GM23338 (cell line): ENCODE measurements around the gene SMYD3. TPM values are rescaled to one million over a fixed set of nuclear protein-coding genes. Genes with fewer than 3 reads are reported as not detected.

Experiments
- ATAC-seq: fragments of 200-7000 bp; cut with Tn5 transposase; 3 replicates; pipeline ENCODE4 v1.9.1; 2020
- DNase-seq: peaks from one replicate; pipeline ENCODE4 v3.0.0-alpha.2; 2015; ENCODE audit warnings: low spot score
- H2AFZ ChIP-seq: fragments of 200-600 bp; sonication (generic); 2 replicates; pipeline ENCODE4 v1.8.0; 2016; ENCODE audit warnings: antibody characterized with exemption, mild to moderate bottlenecking, moderate library complexity
- H3F3A ChIP-seq: fragments of 200-600 bp; sonication (generic); replicated peaks from 2 replicates; pipeline ENCODE4 v1.8.0; 2017; ENCODE audit warnings: antibody characterized with exemption, mixed run types, low read depth
- H3K27ac ChIP-seq: fragments of 200-600 bp; sonication (generic); 2 replicates; pipeline ENCODE4 v1.6.1; 2016; ENCODE audit warnings: low read depth
- H3K27me3 ChIP-seq: fragments of 200-600 bp; sonication (generic); 2 replicates; pipeline ENCODE4 v1.8.0; 2016; ENCODE audit warnings: mild to moderate bottlenecking, mixed run types, moderate library complexity; ENCODE audit not compliant: insufficient read depth
- H3K36me3 ChIP-seq: fragments of 200-600 bp; sonication (generic); 2 replicates; pipeline ENCODE4 v1.8.0; 2016; ENCODE audit warnings: mild to moderate bottlenecking; ENCODE audit not compliant: insufficient read depth
- H3K4me1 ChIP-seq: fragments of 200-600 bp; sonication (generic); 2 replicates; pipeline ENCODE4 v1.8.0; 2016; ENCODE audit warnings: mild to moderate bottlenecking, moderate library complexity; ENCODE audit not compliant: insufficient read depth
- H3K4me2 ChIP-seq: fragments of 200-600 bp; sonication (generic); 2 replicates; pipeline ENCODE4 v1.7.1; 2017; ENCODE audit warnings: mixed run types
- H3K4me3 ChIP-seq: fragments of 200-600 bp; sonication (generic); 2 replicates; pipeline ENCODE4 v1.6.1; 2016; ENCODE audit warnings: mixed run types
- H3K79me2 ChIP-seq: fragments of 200-600 bp; sonication (generic); replicated peaks from 2 replicates; pipeline ENCODE4 v1.8.0; 2017; ENCODE audit warnings: mild to moderate bottlenecking; ENCODE audit not compliant: insufficient read depth
- H3K9me2 ChIP-seq: fragments of 200-600 bp; sonication (generic); 2 replicates; pipeline ENCODE4 v1.8.0; 2017; ENCODE audit not compliant: insufficient read depth
- H4K20me1 ChIP-seq: fragments of 200-600 bp; sonication (generic); replicated peaks from 2 replicates; pipeline ENCODE4 v1.8.0; 2017; ENCODE audit warnings: mild to moderate bottlenecking; ENCODE audit not compliant: insufficient read depth
- H3K27ac Mint-ChIP-seq: 2 replicates; pipeline ENCODE4 v1.8.0; 2020; ENCODE audit warnings: inconsistent platforms, mild to moderate bottlenecking, moderate library complexity, mixed read lengths
- H3K27me3 Mint-ChIP-seq: 3 replicates; pipeline ENCODE4 v1.8.0; 2022; ENCODE audit warnings: low read depth, mild to moderate bottlenecking, moderate library complexity, mixed read lengths, inconsistent platforms; ENCODE audit not compliant: insufficient read depth, poor library complexity
- H3K36me3 Mint-ChIP-seq: 3 replicates; pipeline ENCODE4 v1.8.0; 2021; ENCODE audit warnings: low read depth, mild to moderate bottlenecking, inconsistent platforms, moderate library complexity, mixed read lengths
- H3K4me1 Mint-ChIP-seq: 3 replicates; pipeline ENCODE4 v1.8.0; 2020; ENCODE audit warnings: mild to moderate bottlenecking, inconsistent platforms, mixed read lengths
- H3K4me3 Mint-ChIP-seq: 3 replicates; pipeline ENCODE4 v1.8.0; 2021; ENCODE audit warnings: moderate library complexity, mild to moderate bottlenecking, inconsistent platforms, mixed read lengths
- H3K9me3 Mint-ChIP-seq: 3 replicates; pipeline ENCODE4 v1.8.0; 2020; ENCODE audit warnings: moderate library complexity, mild to moderate bottlenecking, inconsistent platforms, mixed read lengths
- EZH2 ChIP-seq: fragments of 200-600 bp; sonication (generic); IDR thresholded peaks from one replicate; pipeline ENCODE4 v1.8.0; 2017; ENCODE audit warnings: antibody characterized with exemption, mild to moderate bottlenecking, low read depth; ENCODE audit not compliant: unreplicated experiment
- EZH2phosphoT487 ChIP-seq: fragments of 200-600 bp; sonication (generic); IDR thresholded peaks from one replicate; pipeline ENCODE4 v1.8.1; 2018; ENCODE audit warnings: antibody characterized with exemption; ENCODE audit not compliant: unreplicated experiment
- JUNB ChIP-seq: IDR thresholded peaks from one replicate; pipeline ENCODE4 v1.6.1; 2016; ENCODE audit warnings: antibody characterized with exemption; ENCODE audit not compliant: unreplicated experiment
- NANOG ChIP-seq: IDR thresholded peaks from 2 replicates; pipeline ENCODE4 v1.6.1; 2016; ENCODE audit warnings: antibody characterized with exemption, borderline replicate concordance
- STAT1 ChIP-seq: IDR thresholded peaks from one replicate; pipeline ENCODE4 v1.6.1; 2016; ENCODE audit warnings: antibody characterized with exemption; ENCODE audit not compliant: unreplicated experiment
- ZNF114 ChIP-seq: fragments of 250-450 bp; sonication (Bioruptor Pico); IDR thresholded peaks from 2 replicates; pipeline ENCODE4 v1.5.0; 2020; ENCODE audit warnings: mild to moderate bottlenecking, moderate library complexity
- ZNF331 ChIP-seq: fragments of 250-450 bp; sonication (Bioruptor Pico); IDR thresholded peaks from 2 replicates; pipeline ENCODE4 v1.5.0; 2020; ENCODE audit warnings: low read depth, mild to moderate bottlenecking, moderate library complexity
- polyA plus RNA-seq: library from polyadenylated mRNA; unstranded; fragments of >200 nt; fragmentation: Nextera tagmentation; extraction: Ambion mirVana; gene quantifications from 2 replicates; pipeline ENCODE4 v1.2.1, GENCODE V29; 2016
- total RNA-seq: library from RNA; depleted of rRNA; stranded (reverse); fragments of >200 nt; shearing (Covaris generic); gene quantifications from 2 replicates; pipeline ENCODE4 v1.2.3, GENCODE V29; 2014
- TF ChIP-seq, protein P1 (sequence below): fragments of 250-450 bp; sonication (Bioruptor Pico); IDR thresholded peaks from 2 replicates; pipeline ENCODE4 v1.5.0; 2020; ENCODE audit warnings: mild to moderate bottlenecking, moderate library complexity
- TF ChIP-seq, protein P2 (sequence below), 2 experiments: fragments of 200-600 bp in 1 of 2; sonication (generic) in 1 of 2; conservative IDR thresholded peaks; 2 replicates each; pipeline versions ENCODE4 v1.5.1 to v1.6.1; 2016 to 2017; ENCODE audit warnings: antibody characterized with exemption in 2 of 2, low read depth in 2 of 2, mild to moderate bottlenecking in 2 of 2, moderate library complexity in 1 of 2

The SMYD3 gene
- total and polyA plus RNA-seq, 2 experiments from 2014 or later: 31.8 to 34.4 TPM

DNA sequence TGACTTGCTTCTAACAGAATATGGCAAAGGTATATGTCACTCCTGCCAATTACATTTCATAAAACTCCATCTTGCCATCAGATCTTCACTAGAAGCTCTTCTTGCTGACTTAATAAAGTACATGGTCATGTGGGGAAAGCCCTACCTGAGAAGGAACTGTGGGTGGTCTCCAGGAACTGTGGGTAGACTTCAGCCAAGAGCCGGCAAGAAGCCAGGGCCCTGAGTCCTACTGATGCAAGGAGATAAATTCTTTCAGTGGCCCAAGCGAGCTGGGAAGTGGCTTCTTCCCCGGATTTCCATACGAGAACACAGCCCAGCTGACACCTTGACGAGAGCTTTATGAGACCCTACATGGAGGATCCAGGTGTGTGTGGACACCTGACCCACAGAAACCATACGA is 228.7 kb downstream of the SMYD3 start:
- no peaks in the 10 kb centered on the region for H3K27me3 ChIP-seq
- no peaks in the 10 kb centered on the region for H3K36me3 Mint-ChIP-seq
- no peaks in the 10 kb centered on the region for H3K9me3 Mint-ChIP-seq
- peaks cover 2% of the 10 kb centered on the region; the same call in 2 of the 3 replicates for H3K4me1 Mint-ChIP-seq
- no peaks in the 10 kb centered on the region for H3K27me3 Mint-ChIP-seq
- H3K4me3 Mint-ChIP-seq: no peak overlapping the region
- H3K4me3 ChIP-seq: no peak overlapping the region
- H3K27ac ChIP-seq: no peak overlapping the region
- no peaks in the 10 kb centered on the region for H3K36me3 ChIP-seq
- no peak for DNase-seq
- no peaks in the 10 kb centered on the region for H3K9me2 ChIP-seq
- no peaks in the 10 kb centered on the region for H3K79me2 ChIP-seq
- no peak overlapping the region for H2AFZ ChIP-seq
- no peak for ATAC-seq
- no peaks in the 10 kb centered on the region for H4K20me1 ChIP-seq
- no peak overlapping the region for H3K4me2 ChIP-seq
- no peak for TF ChIP-seq ZNF114 (CRISPR knock-in tag)
- no peak for TF ChIP-seq NANOG
- TF ChIP-seq STAT1: no peak
- TF ChIP-seq, protein P1, sequence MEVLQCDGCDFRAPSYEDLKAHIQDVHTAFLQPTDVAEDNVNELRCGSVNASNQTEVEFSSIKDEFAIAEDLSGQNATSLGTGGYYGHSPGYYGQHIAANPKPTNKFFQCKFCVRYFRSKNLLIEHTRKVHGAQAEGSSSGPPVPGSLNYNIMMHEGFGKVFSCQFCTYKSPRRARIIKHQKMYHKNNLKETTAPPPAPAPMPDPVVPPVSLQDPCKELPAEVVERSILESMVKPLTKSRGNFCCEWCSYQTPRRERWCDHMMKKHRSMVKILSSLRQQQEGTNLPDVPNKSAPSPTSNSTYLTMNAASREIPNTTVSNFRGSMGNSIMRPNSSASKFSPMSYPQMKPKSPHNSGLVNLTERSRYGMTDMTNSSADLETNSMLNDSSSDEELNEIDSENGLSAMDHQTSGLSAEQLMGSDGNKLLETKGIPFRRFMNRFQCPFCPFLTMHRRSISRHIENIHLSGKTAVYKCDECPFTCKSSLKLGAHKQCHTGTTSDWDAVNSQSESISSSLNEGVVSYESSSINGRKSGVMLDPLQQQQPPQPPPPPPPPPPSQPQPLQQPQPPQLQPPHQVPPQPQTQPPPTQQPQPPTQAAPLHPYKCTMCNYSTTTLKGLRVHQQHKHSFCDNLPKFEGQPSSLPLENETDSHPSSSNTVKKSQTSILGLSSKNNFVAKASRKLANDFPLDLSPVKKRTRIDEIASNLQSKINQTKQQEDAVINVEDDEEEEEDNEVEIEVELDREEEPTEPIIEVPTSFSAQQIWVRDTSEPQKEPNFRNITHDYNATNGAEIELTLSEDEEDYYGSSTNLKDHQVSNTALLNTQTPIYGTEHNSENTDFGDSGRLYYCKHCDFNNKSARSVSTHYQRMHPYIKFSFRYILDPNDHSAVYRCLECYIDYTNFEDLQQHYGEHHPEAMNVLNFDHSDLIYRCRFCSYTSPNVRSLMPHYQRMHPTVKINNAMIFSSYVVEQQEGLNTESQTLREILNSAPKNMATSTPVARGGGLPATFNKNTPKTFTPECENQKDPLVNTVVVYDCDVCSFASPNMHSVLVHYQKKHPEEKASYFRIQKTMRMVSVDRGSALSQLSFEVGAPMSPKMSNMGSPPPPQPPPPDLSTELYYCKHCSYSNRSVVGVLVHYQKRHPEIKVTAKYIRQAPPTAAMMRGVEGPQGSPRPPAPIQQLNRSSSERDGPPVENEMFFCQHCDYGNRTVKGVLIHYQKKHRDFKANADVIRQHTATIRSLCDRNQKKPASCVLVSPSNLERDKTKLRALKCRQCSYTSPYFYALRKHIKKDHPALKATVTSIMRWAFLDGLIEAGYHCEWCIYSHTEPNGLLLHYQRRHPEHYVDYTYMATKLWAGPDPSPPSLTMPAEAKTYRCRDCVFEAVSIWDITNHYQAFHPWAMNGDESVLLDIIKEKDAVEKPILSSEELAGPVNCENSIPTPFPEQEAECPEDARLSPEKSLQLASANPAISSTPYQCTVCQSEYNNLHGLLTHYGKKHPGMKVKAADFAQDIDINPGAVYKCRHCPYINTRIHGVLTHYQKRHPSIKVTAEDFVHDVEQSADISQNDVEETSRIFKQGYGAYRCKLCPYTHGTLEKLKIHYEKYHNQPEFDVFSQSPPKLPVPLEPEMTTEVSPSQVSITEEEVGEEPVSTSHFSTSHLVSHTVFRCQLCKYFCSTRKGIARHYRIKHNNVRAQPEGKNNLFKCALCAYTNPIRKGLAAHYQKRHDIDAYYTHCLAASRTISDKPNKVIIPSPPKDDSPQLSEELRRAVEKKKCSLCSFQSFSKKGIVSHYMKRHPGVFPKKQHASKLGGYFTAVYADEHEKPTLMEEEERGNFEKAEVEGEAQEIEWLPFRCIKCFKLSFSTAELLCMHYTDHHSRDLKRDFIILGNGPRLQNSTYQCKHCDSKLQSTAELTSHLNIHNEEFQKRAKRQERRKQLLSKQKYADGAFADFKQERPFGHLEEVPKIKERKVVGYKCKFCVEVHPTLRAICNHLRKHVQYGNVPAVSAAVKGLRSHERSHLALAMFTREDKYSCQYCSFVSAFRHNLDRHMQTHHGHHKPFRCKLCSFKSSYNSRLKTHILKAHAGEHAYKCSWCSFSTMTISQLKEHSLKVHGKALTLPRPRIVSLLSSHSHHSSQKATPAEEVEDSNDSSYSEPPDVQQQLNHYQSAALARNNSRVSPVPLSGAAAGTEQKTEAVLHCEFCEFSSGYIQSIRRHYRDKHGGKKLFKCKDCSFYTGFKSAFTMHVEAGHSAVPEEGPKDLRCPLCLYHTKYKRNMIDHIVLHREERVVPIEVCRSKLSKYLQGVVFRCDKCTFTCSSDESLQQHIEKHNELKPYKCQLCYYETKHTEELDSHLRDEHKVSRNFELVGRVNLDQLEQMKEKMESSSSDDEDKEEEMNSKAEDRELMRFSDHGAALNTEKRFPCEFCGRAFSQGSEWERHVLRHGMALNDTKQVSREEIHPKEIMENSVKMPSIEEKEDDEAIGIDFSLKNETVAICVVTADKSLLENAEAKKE (CRISPR knock-in tag): no peak
- H3F3A ChIP-seq: no peaks in the 10 kb centered on the region
- no peaks in the 10 kb centered on the region for H3K4me1 ChIP-seq
- no peak overlapping the region for H3K27ac Mint-ChIP-seq

DNA sequence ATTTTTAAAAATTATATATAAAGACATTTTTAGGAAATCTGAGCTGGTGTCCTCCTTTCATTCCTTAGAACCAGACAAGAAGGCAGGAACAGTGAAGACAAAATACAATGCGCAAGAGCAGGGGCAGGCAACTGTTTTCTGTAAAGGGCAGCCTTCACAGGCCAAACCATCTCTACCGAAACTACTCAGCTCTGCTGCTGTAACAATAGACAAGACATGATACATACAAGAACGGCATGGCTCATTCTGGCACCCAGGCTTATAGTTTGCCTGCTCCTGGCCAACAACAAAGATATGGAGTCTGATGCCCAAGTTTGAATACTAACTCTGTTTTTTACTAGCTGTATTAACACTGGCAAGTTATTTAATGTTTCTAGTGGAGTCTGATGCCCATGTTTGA is 232.0 kb downstream of the SMYD3 start:
- no peaks in the 10 kb centered on the region; the same call in 2 of the 3 replicates for H3K4me1 Mint-ChIP-seq
- ATAC-seq (no peak), DNase-seq (no peak)
- H3K9me3 Mint-ChIP-seq: no peaks in the 10 kb centered on the region
- Histone ChIP-seq H3K9me2 (no peaks in the 10 kb centered on the region), H3F3A (no peaks in the 10 kb centered on the region), H3K27me3 (no peaks in the 10 kb centered on the region), H3K36me3 (no peaks in the 10 kb centered on the region), H2AFZ (no peak overlapping the region), H3K4me1 (no peaks in the 10 kb centered on the region), H3K4me3 (no peak overlapping the region), H3K79me2 (no peaks in the 10 kb centered on the region), H3K27ac (no peak overlapping the region), H4K20me1 (no peaks in the 10 kb centered on the region), H3K4me2 (no peak overlapping the region)
- no peaks in the 10 kb centered on the region for H3K27me3 Mint-ChIP-seq
- H3K4me3 Mint-ChIP-seq: no peak overlapping the region
- H3K36me3 Mint-ChIP-seq: no peaks in the 10 kb centered on the region
- H3K27ac Mint-ChIP-seq: no peak overlapping the region
- TF ChIP-seq EZH2phosphoT487: no peak
- no peak for TF ChIP-seq EZH2
- TF ChIP-seq NANOG: no peak
- TF ChIP-seq ZNF331: no peak
- TF ChIP-seq, protein P2, sequence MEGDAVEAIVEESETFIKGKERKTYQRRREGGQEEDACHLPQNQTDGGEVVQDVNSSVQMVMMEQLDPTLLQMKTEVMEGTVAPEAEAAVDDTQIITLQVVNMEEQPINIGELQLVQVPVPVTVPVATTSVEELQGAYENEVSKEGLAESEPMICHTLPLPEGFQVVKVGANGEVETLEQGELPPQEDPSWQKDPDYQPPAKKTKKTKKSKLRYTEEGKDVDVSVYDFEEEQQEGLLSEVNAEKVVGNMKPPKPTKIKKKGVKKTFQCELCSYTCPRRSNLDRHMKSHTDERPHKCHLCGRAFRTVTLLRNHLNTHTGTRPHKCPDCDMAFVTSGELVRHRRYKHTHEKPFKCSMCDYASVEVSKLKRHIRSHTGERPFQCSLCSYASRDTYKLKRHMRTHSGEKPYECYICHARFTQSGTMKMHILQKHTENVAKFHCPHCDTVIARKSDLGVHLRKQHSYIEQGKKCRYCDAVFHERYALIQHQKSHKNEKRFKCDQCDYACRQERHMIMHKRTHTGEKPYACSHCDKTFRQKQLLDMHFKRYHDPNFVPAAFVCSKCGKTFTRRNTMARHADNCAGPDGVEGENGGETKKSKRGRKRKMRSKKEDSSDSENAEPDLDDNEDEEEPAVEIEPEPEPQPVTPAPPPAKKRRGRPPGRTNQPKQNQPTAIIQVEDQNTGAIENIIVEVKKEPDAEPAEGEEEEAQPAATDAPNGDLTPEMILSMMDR (conservative IDR thresholded peaks at IDR 0.05; ENCODE audit: low read depth in 2 of 2): no peak
- TF ChIP-seq JUNB: no peak
